Cardiac fibroblast (primary cell): ENCODE data around the gene FIS1.
"Not testable (repeated sequence)": the region's sequence is repeated elsewhere in the genome, so short reads cannot be mapped to it uniquely, and the experiment has no call there.

Source experiments
- DNase-seq, 2 donors: peaks; one replicate each; pipeline versions ENCODE4 v3.0.0 to v3.0.0-alpha.2; 2010; ENCODE audit warnings: low read depth in 2 of 2
- H3K4me3 ChIP-seq, 2 donors: replicated peaks in 1 of 2; 1 replicate in 1 of 2; 2 replicates in 1 of 2; pipeline ENCODE4 v1.5.1; 2011; ENCODE audit warnings: low read depth in 2 of 2, low read length in 2 of 2, mild to moderate bottlenecking in 2 of 2, moderate library complexity in 1 of 2
- TF ChIP-seq, protein P1 (sequence below): IDR thresholded peaks from one replicate; pipeline ENCODE4 v1.5.1; 2011; ENCODE audit warnings: low read depth, mild to moderate bottlenecking, low read length, inconsistent platforms

The FIS1 gene

DNA sequence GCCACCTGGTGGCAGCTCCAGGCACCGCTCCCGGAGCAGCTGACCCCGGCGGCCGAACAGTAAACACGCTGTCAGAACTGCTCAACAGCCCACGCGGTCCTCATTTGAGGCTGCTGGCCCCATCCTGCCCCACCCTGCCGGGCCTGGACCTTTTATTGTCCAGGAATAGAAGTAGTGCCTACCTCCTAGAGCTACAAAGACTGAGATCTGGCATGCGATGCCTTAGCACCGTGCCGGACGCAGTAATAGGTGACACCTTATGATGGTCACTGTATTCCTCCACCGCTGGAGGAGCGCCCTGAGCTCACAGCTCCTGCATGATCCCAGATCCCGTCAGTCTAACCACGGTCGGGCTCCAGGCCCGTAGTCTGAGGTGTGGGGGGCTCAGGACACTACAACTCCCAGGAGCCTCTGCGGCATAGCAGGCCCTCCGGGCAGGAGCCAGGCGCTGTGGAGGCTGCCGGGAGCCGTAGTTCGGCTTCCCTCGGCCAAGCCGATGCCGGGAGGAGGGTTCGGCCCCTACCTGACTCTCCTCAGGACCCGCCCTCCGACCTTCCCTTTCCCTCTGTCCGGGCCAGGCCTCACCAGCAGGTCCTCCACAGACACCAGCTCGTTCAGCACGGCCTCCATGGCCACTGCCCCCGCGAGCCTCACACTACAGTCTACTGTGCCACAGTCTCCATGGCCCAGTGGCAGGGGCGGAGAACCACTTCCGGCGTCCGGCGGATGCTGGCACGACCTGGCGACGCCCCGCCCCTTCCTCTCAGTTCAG lies at the start of gene FIS1:
Gene FIS1 (minus strand): TSS at position 707 of the 772 bp plus-strand sequence. CDS start 77 bp downstream, at position 630.
- peak within 1 kb of the TSS; percentile 94 to 97 for H3K4me3 ChIP-seq
- TF ChIP-seq, protein P1, sequence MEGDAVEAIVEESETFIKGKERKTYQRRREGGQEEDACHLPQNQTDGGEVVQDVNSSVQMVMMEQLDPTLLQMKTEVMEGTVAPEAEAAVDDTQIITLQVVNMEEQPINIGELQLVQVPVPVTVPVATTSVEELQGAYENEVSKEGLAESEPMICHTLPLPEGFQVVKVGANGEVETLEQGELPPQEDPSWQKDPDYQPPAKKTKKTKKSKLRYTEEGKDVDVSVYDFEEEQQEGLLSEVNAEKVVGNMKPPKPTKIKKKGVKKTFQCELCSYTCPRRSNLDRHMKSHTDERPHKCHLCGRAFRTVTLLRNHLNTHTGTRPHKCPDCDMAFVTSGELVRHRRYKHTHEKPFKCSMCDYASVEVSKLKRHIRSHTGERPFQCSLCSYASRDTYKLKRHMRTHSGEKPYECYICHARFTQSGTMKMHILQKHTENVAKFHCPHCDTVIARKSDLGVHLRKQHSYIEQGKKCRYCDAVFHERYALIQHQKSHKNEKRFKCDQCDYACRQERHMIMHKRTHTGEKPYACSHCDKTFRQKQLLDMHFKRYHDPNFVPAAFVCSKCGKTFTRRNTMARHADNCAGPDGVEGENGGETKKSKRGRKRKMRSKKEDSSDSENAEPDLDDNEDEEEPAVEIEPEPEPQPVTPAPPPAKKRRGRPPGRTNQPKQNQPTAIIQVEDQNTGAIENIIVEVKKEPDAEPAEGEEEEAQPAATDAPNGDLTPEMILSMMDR: peak; percentile 97
- DNase-seq: peak; percentile 89 to 91

GRCh38 chr7:101294039-101294831 lies 49.4 kb upstream of the FIS1 start:
- no peak for DNase-seq
- TF ChIP-seq, protein P1: no peak
- H3K4me3 ChIP-seq: no peak overlapping the region

- not testable (repeated sequence) for DNase-seq, H3K4me3 ChIP-seq
Measured at GRCh38 chr7:101293069-101294021, 48.5 kb upstream of the FIS1 start.

DNA sequence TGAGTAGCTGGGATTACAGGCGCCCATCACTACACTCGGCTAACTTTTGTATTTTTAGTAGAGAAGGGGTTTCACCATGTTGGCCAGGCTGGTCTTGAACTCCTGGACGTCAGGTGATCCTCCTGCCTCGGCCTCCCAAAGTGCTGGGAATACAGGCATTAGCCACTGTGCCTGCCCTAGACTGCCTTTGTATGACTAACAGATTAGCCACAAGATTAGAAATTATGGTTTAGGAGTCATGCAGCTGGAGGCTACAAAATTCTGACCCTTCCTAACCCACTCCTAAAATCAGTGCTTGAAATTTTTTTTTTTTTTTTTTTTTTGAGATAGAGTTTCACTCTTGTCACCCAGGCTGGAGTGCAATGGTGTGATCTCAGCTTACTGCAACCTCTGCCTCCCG lies 47.7 kb upstream of the FIS1 start:
- DNase-seq: not testable (repeated sequence)

DNA sequence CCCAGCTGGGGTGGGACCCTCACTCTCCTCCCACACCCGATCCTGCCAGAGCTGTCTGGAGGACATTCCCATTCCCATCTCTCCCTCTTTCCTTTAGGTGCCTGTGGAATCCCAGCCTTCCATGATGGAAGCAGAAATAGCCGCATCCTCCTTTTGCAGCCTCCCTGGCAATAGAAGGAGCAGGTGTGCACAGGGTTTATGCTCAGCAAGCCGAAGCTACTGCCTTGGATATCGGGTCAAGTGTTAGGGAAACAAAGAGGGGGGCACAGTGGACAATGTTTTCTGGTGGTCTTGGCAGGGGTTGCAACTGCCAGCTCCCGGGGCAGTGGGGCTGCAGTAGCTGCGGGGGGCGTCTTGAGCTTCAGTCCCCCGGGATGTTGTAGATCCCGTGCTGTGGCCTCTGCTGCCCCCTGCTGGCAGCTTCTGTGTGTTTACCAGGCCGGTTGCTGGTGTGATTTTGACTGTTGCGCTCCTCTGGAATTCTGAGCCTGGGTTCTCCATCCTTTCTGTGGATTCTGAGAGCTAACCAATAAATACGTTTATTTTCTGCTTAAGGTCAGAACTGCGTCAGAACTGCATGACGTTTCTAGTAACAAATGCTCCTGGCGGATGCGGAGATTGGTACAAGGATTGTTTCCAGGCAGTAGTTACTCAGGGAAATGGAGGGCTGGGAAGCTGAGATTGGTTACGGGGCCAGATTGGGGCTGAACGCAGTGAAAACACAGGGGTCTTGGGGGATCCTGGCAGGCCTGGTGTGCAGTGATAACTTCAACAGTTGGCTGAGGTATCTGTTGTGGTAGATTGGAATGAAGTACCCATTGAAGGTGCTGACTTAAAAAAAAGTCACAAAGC lies 45.5 kb upstream of the FIS1 start:
- TF ChIP-seq, protein P1: peak; percentile 54
- peak; percentile 40 to 49 for DNase-seq

More for the DNA sequence above, 47.7 kb upstream of the FIS1 start:
- not testable (repeated sequence) for H3K4me3 ChIP-seq

GRCh38 chr7:101289687-101290086 lies 44.8 kb upstream of the FIS1 start:
- not testable (repeated sequence) for DNase-seq, H3K4me3 ChIP-seq

More for the DNA sequence above, 45.5 kb upstream of the FIS1 start:
- not testable (repeated sequence) for H3K4me3 ChIP-seq

DNA sequence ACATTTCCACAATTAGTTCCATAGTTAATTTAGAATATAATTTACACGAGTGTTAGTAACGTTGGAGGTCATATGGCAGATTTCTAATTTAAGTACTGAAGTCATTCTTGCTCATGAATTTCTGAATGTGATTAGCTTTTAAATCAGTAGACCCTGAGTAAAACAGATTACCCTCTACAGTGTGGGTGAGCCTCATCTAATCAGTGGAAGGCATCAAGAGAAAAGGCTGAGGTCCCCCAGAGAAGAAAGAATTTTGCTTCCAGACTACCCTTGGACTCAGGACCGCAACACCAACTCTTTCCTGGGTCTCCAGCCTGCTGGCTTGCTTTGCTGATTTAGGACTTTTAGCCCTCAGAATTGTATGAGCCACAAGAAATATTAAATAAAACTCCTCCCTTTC lies 43.6 kb upstream of the FIS1 start:
- DNase-seq: no peak
- TF ChIP-seq, protein P1: no peak
- no peak overlapping the region for H3K4me3 ChIP-seq
